B cell (primary cell): ENCODE results near the gene BCL2L15. TPM values are rescaled to one million over a fixed set of nuclear protein-coding genes. Genes with fewer than 3 reads are reported as not detected.

Experiments
- ATAC-seq: fragments of 200-7000 bp; cut with Tn5 transposase; one replicate; pipeline ENCODE4 v1.10.0; 2021; ENCODE audit warnings: low read depth, mild to moderate bottlenecking, moderate number of reproducible peaks, moderate library complexity
- CTCF ChIA-PET: fragments of 350-600 bp; sonication (Branson Sonifier 250); formaldehyde crosslinking; loops from one replicate; lab custom pipeline; 2021; ENCODE audit warnings: antibody characterized with exemption, inconsistent platforms; lab: Charles Lee
- POLR2A ChIA-PET: fragments of 350-600 bp; sonication (Branson Sonifier 250); formaldehyde crosslinking; loops from one replicate; lab custom pipeline; 2021; ENCODE audit warnings: antibody characterized with exemption; lab: Charles Lee
- DNase-seq: peaks from one replicate; pipeline ENCODE4 v3.0.0; 2013
- H2AFZ ChIP-seq: 2 replicates; pipeline ENCODE4 v1.6.1; 2012; ENCODE audit warnings: mild to moderate bottlenecking, low read depth, low read length; ENCODE audit not compliant: insufficient read depth, poor library complexity, severe bottlenecking
- H3K27ac ChIP-seq, 2 donors: 1 replicate in 1 of 2; 2 replicates in 1 of 2; pipeline ENCODE4 v1.5.1; 2012 to 2013; ENCODE audit warnings: low read length in 2 of 2, mild to moderate bottlenecking in 2 of 2, moderate library complexity in 1 of 2
- H3K27me3 ChIP-seq, 4 experiments: fragments of 200-600 bp in 1 of 4; sonication (generic) in 1 of 4; replicated peaks in 1 of 4; 1 replicate in 2 of 4; 2 replicates in 2 of 4; pipeline versions ENCODE4 v1.6.1 to v1.7.0; 2013 to 2016; ENCODE audit warnings: low read length in 3 of 4, mild to moderate bottlenecking in 2 of 4, mixed read lengths in 1 of 4, moderate library complexity in 1 of 4; ENCODE audit not compliant: insufficient read depth in 4 of 4, control insufficient read depth in 3 of 4; ENCODE audit errors: control extremely low read depth in 1 of 4
- H3K36me3 ChIP-seq, 2 experiments: replicated peaks in 1 of 2; 1 replicate in 1 of 2; 2 replicates in 1 of 2; pipeline versions ENCODE4 v1.6.1 to v1.7.1; 2013; ENCODE audit warnings: low read length in 1 of 2; ENCODE audit not compliant: insufficient read depth in 2 of 2, control insufficient read depth in 1 of 2; ENCODE audit errors: control extremely low read depth in 1 of 2, extremely low read depth in 1 of 2
- H3K4me1 ChIP-seq, 2 donors: fragments of 200-600 bp in 1 of 2; sonication (generic) in 1 of 2; 1 replicate in 1 of 2; 2 replicates in 1 of 2; pipeline versions ENCODE4 v1.5.1 to v1.6.1; 2013 to 2017; ENCODE audit warnings: low read length in 2 of 2; ENCODE audit not compliant: control insufficient read depth in 2 of 2, insufficient read depth in 2 of 2
- H3K4me2 ChIP-seq: replicated peaks from 2 replicates; pipeline ENCODE3; 2012; ENCODE audit warnings: mild to moderate bottlenecking, low read depth, low read length; ENCODE audit not compliant: poor library complexity, severe bottlenecking
- H3K4me3 ChIP-seq, 5 experiments: fragments of 200-600 bp in 1 of 5; sonication (generic) in 1 of 5; 1 replicate in 3 of 5; 2 replicates in 2 of 5; pipeline versions ENCODE4 v1.5.1 to v1.7.0; 2011 to 2016; ENCODE audit warnings: low read length in 4 of 5, mild to moderate bottlenecking in 4 of 5, low read depth in 2 of 5, control low read depth in 1 of 5, moderate library complexity in 1 of 5; ENCODE audit not compliant: insufficient read depth in 1 of 5; ENCODE audit errors: control extremely low read depth in 1 of 5, extremely low read depth in 1 of 5
- H3K79me2 ChIP-seq: fragments of 200-600 bp; sonication (generic); one replicate; pipeline ENCODE4 v1.6.0; 2016; ENCODE audit warnings: low read length; ENCODE audit not compliant: control insufficient read depth, insufficient read depth
- H3K9ac ChIP-seq: fragments of 200-600 bp; sonication (generic); 2 replicates; pipeline ENCODE4 v1.6.1; 2017; ENCODE audit warnings: mild to moderate bottlenecking, low read length, moderate library complexity
- H3K9me3 ChIP-seq, 3 donors: one replicate each; pipeline versions ENCODE4 v1.6.1 to v1.7.1; 2013; ENCODE audit warnings: low read length in 2 of 3; ENCODE audit not compliant: control insufficient read depth in 2 of 3, insufficient read depth in 1 of 3; ENCODE audit errors: control extremely low read depth in 1 of 3
- H4K20me1 ChIP-seq: 2 replicates; pipeline ENCODE4 v1.6.0; 2012; ENCODE audit warnings: mild to moderate bottlenecking, low read length; ENCODE audit not compliant: insufficient read depth, control insufficient read depth, poor library complexity, severe bottlenecking
- H3K27ac Mint-ChIP-seq: one replicate; pipeline ENCODE4 v1.8.0; 2021; ENCODE audit warnings: mixed read lengths
- H3K27me3 Mint-ChIP-seq: one replicate; pipeline ENCODE4 v1.8.0; 2021; ENCODE audit warnings: mixed read lengths
- H3K4me1 Mint-ChIP-seq: one replicate; pipeline ENCODE4 v1.8.0; 2021; ENCODE audit warnings: mixed read lengths
- H3K4me3 Mint-ChIP-seq: one replicate; pipeline ENCODE4 v1.8.0; 2021; ENCODE audit warnings: mixed read lengths
- H3K9me3 Mint-ChIP-seq: one replicate; pipeline ENCODE4 v1.8.0; 2022; ENCODE audit warnings: mixed read lengths; ENCODE audit not compliant: insufficient read depth
- CTCF ChIP-seq: fragments of 200-600 bp; IDR thresholded peaks from one replicate; pipeline ENCODE4 v1.8.0; 2022; ENCODE audit warnings: antibody characterized with exemption, mild to moderate bottlenecking
- EZH2 ChIP-seq: IDR thresholded peaks from 2 replicates; pipeline ENCODE4 v1.6.1; 2012; ENCODE audit warnings: borderline replicate concordance, low read depth, mild to moderate bottlenecking, moderate library complexity, low read length; ENCODE audit not compliant: insufficient read depth, poor library complexity, severe bottlenecking
- WGBS: methylation state at CpG from one replicate; pipeline ENCODE4 v1.1.5; 2013; ENCODE audit warnings: missing lambda C conversion rate; ENCODE audit not compliant: insufficient coverage; 5-methylcytosine and 5-hydroxymethylcytosine counted together
- intact Hi-C: fragments of 100-400 bp; cut with micrococcal nuclease; formaldehyde crosslinking; loops from one replicate; pipeline ENCODE4 v1.10.0; 2022
- polyA plus RNA-seq: library from polyadenylated mRNA; depleted of rRNA; stranded (reverse); fragments of >200 nt; gene quantifications from 2 replicates; pipeline ENCODE4 v1.2.3, GENCODE V29; 2012
- total RNA-seq, 2 donors: library from RNA; stranded (reverse); fragments of 120-200 nt in 1 of 2; gene quantifications; 1 replicate in 1 of 2; 2 replicates in 1 of 2; pipeline versions ENCODE4 v1.2.3 to v1.2.4, GENCODE V29; 2013 to 2022

The BCL2L15 gene
- total and polyA plus RNA-seq, 2 donors (not counting 1 experiment from before 2014, with no cell fraction given), result 0.63 to 1.6 TPM

GRCh38 chr1:113876176-113876575 lies 11.2 kb downstream of the BCL2L15 start:
- Histone ChIP-seq H3K27me3 (no peaks in the 10 kb centered on the region), H4K20me1 (no peaks in the 10 kb centered on the region), H3K79me2 (peaks cover 2% of the 10 kb centered on the region), H2AFZ (no peak overlapping the region), H3K4me3 (no peak overlapping the region), H3K4me2 (no peak overlapping the region), H3K4me1 (peaks cover 18 to 22% of the 10 kb centered on the region in 2 donors), H3K27ac (no peak overlapping the region), H3K9me3 (no peaks in the 10 kb centered on the region), H3K9ac (no peak overlapping the region), H3K36me3 (no peaks in the 10 kb centered on the region)
- ATAC-seq, result no peak
- Mint-ChIP-seq H3K9me3 (no peaks in the 10 kb centered on the region), H3K4me1 (peaks cover 30% of the 10 kb centered on the region), H3K27me3 (no peaks in the 10 kb centered on the region), H3K4me3 (no peak overlapping the region), H3K27ac (no peak overlapping the region)
- whole genome bisulfite sequencing, result 97% methylated on average over 5 of the region's 5 CpGs
- DNase-seq, result no peak
- POLR2A ChIA-PET, result no interaction called here
- CTCF ChIA-PET, result interaction anchor here (0.8 to 2.8 kb wide), 8 partner anchors 9 to 41 kb away, joined by 3 to 16 read pairs (median 4); partner anchors contain the start of genes AP4B1 and DCLRE1B
- TF ChIP-seq EZH2, result no peak
- TF ChIP-seq CTCF, result no peak
- intact Hi-C loops, result no loop called here

- no peak for TF ChIP-seq EZH2
- TF ChIP-seq CTCF, result no peak
These were observed 11.7 kb downstream of the BCL2L15 start for GRCh38 chr1:113875714-113876113.

More at GRCh38 chr1:113875714-113876113, 11.7 kb downstream of the BCL2L15 start:
- H3K9ac ChIP-seq, result no peak overlapping the region
- Mint-ChIP-seq H3K9me3 (no peaks in the 10 kb centered on the region), H3K27ac (no peak overlapping the region), H3K27me3 (no peaks in the 10 kb centered on the region), H3K4me3 (no peak overlapping the region), H3K4me1 (peaks cover 33% of the 10 kb centered on the region)
- POLR2A ChIA-PET, result interaction anchor here (0.6 kb wide), 1 partner anchor 15 kb away, joined by 8 read pairs; no protein-coding TSS in a partner anchor
- no peak overlapping the region for H3K27ac ChIP-seq
- peaks cover 6% of the 10 kb centered on the region for H3K79me2 ChIP-seq
- no peaks in the 10 kb centered on the region for H3K27me3 ChIP-seq
- no peak overlapping the region for H3K4me2 ChIP-seq
- intact Hi-C loops, result no loop called here
- ATAC-seq (no peak), DNase-seq (no peak)
- no peak overlapping the region for H2AFZ ChIP-seq
- WGBS, result no CpG with 5 or more reads among the region's 2 CpGs
- no peaks in the 10 kb centered on the region for H3K9me3 ChIP-seq
- H3K36me3 ChIP-seq, result no peaks in the 10 kb centered on the region
- H3K4me1 ChIP-seq, result peaks cover 21 to 23% of the 10 kb centered on the region in 2 donors
- CTCF ChIA-PET, result interaction anchor here (0.8 to 2.8 kb wide), 7 partner anchors 8 to 40 kb away, joined by 3 to 16 read pairs (median 5); partner anchors contain the start of genes AP4B1 and DCLRE1B
- H4K20me1 ChIP-seq, result no peaks in the 10 kb centered on the region
- no peak overlapping the region for H3K4me3 ChIP-seq
